Keratinocyte (primary cell): ENCODE measurements around the gene SLC2A4. TPM values are rescaled to one million over a fixed set of nuclear protein-coding genes. Genes with fewer than 3 reads are reported as not detected.

Experiments
- DNase-seq: peaks from one replicate; pipeline ENCODE4 v3.0.0-alpha.2; 2011; ENCODE audit warnings: low read depth, missing footprints, low spot score
- FAIRE-seq: peaks from 2 replicates; lab custom pipeline; 2011; peaks lifted over from hg19 to GRCh38; lab: Jason Lieb, UNC
- H2AFZ ChIP-seq: 2 replicates; pipeline ENCODE4 v1.6.0; 2012; ENCODE audit warnings: low read length, control low read depth, inconsistent platforms; ENCODE audit not compliant: control insufficient read depth
- H3K27ac ChIP-seq: 2 replicates; pipeline ENCODE4 v1.5.1; 2011; ENCODE audit warnings: low read length; ENCODE audit not compliant: control insufficient read depth, insufficient read depth
- H3K27me3 ChIP-seq: 3 replicates; pipeline ENCODE4 v1.6.0; 2011; ENCODE audit warnings: low read length; ENCODE audit not compliant: control insufficient read depth, insufficient read depth; ENCODE audit errors: extremely low read depth
- H3K36me3 ChIP-seq, 2 experiments: 2 replicates in 1 of 2; 3 replicates in 1 of 2; pipeline ENCODE4 v1.5.1; 2011; ENCODE audit warnings: low read length in 2 of 2, mild to moderate bottlenecking in 1 of 2; ENCODE audit not compliant: control insufficient read depth in 2 of 2, insufficient read depth in 2 of 2; ENCODE audit errors: extremely low read depth in 1 of 2
- H3K4me1 ChIP-seq: 3 replicates; pipeline ENCODE4 v1.5.1; 2011; ENCODE audit warnings: low read length; ENCODE audit not compliant: control insufficient read depth, insufficient read depth; ENCODE audit errors: extremely low read depth
- H3K4me2 ChIP-seq: 3 replicates; pipeline ENCODE4 v1.6.0; 2011; ENCODE audit warnings: low read depth, low read length; ENCODE audit not compliant: control insufficient read depth, insufficient read depth; ENCODE audit errors: extremely low read depth
- H3K4me3 ChIP-seq, 3 experiments: fragments of 200-600 bp in 1 of 3; sonication (generic) in 1 of 3; 2 replicates in 2 of 3; 3 replicates in 1 of 3; pipeline ENCODE4 v1.5.1; 2011 to 2016; ENCODE audit warnings: low read length in 3 of 3, mild to moderate bottlenecking in 3 of 3, control low read depth in 2 of 3, inconsistent platforms in 1 of 3, low read depth in 1 of 3, mixed read lengths in 1 of 3, mixed run types in 1 of 3, moderate library complexity in 1 of 3; ENCODE audit not compliant: control insufficient read depth in 2 of 3, insufficient read depth in 2 of 3; ENCODE audit errors: extremely low read depth in 1 of 3
- H3K79me2 ChIP-seq: 2 replicates; pipeline ENCODE4 v1.6.0; 2012; ENCODE audit warnings: low read length; ENCODE audit not compliant: control insufficient read depth, insufficient read depth
- H3K9ac ChIP-seq: 3 replicates; pipeline ENCODE4 v1.6.0; 2011; ENCODE audit warnings: low read length; ENCODE audit not compliant: control insufficient read depth, insufficient read depth; ENCODE audit errors: extremely low read depth
- H3K9me1 ChIP-seq: 3 replicates; pipeline ENCODE4 v1.6.0; 2011; ENCODE audit warnings: low read length; ENCODE audit not compliant: control insufficient read depth, insufficient read depth; ENCODE audit errors: extremely low read depth
- H3K9me3 ChIP-seq: 2 replicates; pipeline ENCODE4 v1.5.1; 2012; ENCODE audit warnings: low read depth, low read length; ENCODE audit not compliant: control insufficient read depth
- H4K20me1 ChIP-seq: 3 replicates; pipeline ENCODE4 v1.6.0; 2011; ENCODE audit warnings: low read length; ENCODE audit not compliant: control insufficient read depth, insufficient read depth; ENCODE audit errors: extremely low read depth
- CTCF ChIP-seq, 3 experiments: IDR thresholded peaks in 1 of 3; conservative IDR thresholded peaks in 1 of 3; optimal IDR thresholded peaks in 1 of 3; 2 replicates in 2 of 3; 3 replicates in 1 of 3; pipeline versions ENCODE3 to v1.5.1; 2011; ENCODE audit warnings: low read length in 3 of 3, mild to moderate bottlenecking in 3 of 3, moderate library complexity in 2 of 3, control low read depth in 1 of 3, inconsistent platforms in 1 of 3; ENCODE audit not compliant: insufficient read depth in 2 of 3; ENCODE audit errors: extremely low read depth in 1 of 3
- EZH2 ChIP-seq: IDR thresholded peaks from one replicate; pipeline ENCODE4 v1.6.1; 2012; ENCODE audit warnings: inconsistent platforms, mild to moderate bottlenecking, low read length, moderate library complexity
- dilution Hi-C: fragments of 300-500 bp; cut with MboI; formaldehyde crosslinking; loops from one replicate; pipeline ENCODE4 v1.7.0; 2020; ENCODE audit warnings: low sequenced_read_pairs; ENCODE audit not compliant: extremely low pct_ligation_motif_present
- polyA plus RNA-seq, 5 experiments: library from polyadenylated mRNA; depleted of rRNA in 3 of 5; stranded (reverse) in 3 of 5; stranded (forward) in 1 of 5; unstranded in 1 of 5; fragments of >200 nt; gene quantifications; 1 replicate in 1 of 5; 2 replicates in 3 of 5; 3 replicates in 1 of 5; pipeline versions ENCODE4 v1.2.1 to v1.2.3, GENCODE V29; 2011 to 2012; ENCODE audit warnings: missing spikeins in 2 of 5, low read depth in 1 of 5, low replicate concordance in 1 of 5

The SLC2A4 gene
- polyA plus RNA-seq, 1 donor (not counting 4 experiments of a cell fraction or from before 2014, with no cell fraction given) = not detected

DNA sequence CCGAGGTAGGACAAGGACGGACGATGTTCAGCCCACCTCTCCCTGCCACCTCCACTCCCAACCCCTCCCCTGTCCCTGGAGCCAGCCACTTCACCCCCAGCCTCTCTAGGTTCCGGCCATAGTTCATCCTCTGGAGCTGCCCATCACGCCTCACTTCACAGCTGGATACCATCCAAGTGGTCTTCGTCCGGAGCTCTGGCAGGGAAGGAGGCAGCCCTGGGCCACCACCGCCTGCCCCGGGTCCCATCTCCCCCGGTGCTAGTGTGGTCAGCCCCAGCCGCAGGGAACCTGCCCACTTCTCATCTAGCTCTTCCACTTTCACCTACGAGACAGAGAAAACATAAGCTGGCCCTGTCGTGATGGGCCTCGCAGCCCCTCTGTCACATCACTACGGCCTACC, 39.9 kb downstream of the SLC2A4 start:
- H3K27me3 ChIP-seq = no peaks in the 10 kb centered on the region
- no peak overlapping the region for H3K4me3 ChIP-seq
- H3K36me3 ChIP-seq = peaks cover 43 to 73% of the 10 kb centered on the region in 2 experiments
- H3K9ac ChIP-seq = no peak overlapping the region
- H3K27ac ChIP-seq = no peak overlapping the region
- DNase-seq (no peak), FAIRE-seq (no peak)
- TF ChIP-seq EZH2 (no peak), CTCF (optimal IDR thresholded peaks at IDR 0.05 in 1 of 3, IDR thresholded peaks at IDR 0.05 in 1 of 3, conservative IDR thresholded peaks at IDR 0.05 in 1 of 3; ENCODE audit: extremely low read depth in 1 of 3, insufficient read depth in 2 of 3, low read length in 3 of 3) (no peak)
- no peak overlapping the region for H2AFZ ChIP-seq
- no peak overlapping the region for H3K4me2 ChIP-seq
- dilution Hi-C loops = no loop called here
- H3K4me1 ChIP-seq = no peaks in the 10 kb centered on the region
- no peaks in the 10 kb centered on the region for H3K9me1 ChIP-seq
- no peaks in the 10 kb centered on the region for H3K9me3 ChIP-seq
- no peaks in the 10 kb centered on the region for H4K20me1 ChIP-seq
- no peaks in the 10 kb centered on the region for H3K79me2 ChIP-seq

GRCh38 chr17:7322520-7323194, 41.1 kb downstream of the SLC2A4 start:
- no peak for DNase-seq
- Histone ChIP-seq H3K9me1 (peaks cover 2% of the 10 kb centered on the region), H2AFZ (no peak overlapping the region), H4K20me1 (no peaks in the 10 kb centered on the region), H3K4me1 (no peaks in the 10 kb centered on the region), H3K27me3 (no peaks in the 10 kb centered on the region), H3K36me3 (peaks cover 46 to 74% of the 10 kb centered on the region in 2 experiments), H3K9me3 (no peaks in the 10 kb centered on the region), H3K27ac (no peak overlapping the region), H3K4me3 (no peak overlapping the region), H3K79me2 (peaks cover 5% of the 10 kb centered on the region), H3K4me2 (no peak overlapping the region), H3K9ac (no peak overlapping the region)
- FAIRE-seq = no peak
- dilution Hi-C loops = no loop called here
- TF ChIP-seq EZH2 (no peak), CTCF (optimal IDR thresholded peaks at IDR 0.05 in 1 of 3, IDR thresholded peaks at IDR 0.05 in 1 of 3, conservative IDR thresholded peaks at IDR 0.05 in 1 of 3; ENCODE audit: extremely low read depth in 1 of 3, insufficient read depth in 2 of 3, low read length in 3 of 3) (no peak)
